ENCODE data around the gene NEK8. TPM values are rescaled to one million over a fixed set of nuclear protein-coding genes. Genes with fewer than 3 reads are reported as not detected.

Gene NEK8
- total RNA-seq, 2 donors from 2014 or later = 3.0 to 6.7 TPM

GRCh38 chr17:28756049-28756804 is 27.6 kb downstream of the NEK8 start:
- TF ChIP-seq CTCF (IDR thresholded peaks at IDR 0.05) = no peak
- no peak overlapping the region for H3K4me3 ChIP-seq
- peaks cover 11% of the 10 kb centered on the region for H3K36me3 ChIP-seq

GRCh38 chr17:28758411-28759121 is 30.0 kb downstream of the NEK8 start:
- no peak for TF ChIP-seq CTCF (IDR thresholded peaks at IDR 0.05)
- intact Hi-C loops (cut with DNase I) = loop anchor here (10.0 kb wide), 1 partner anchor 74 kb away; no protein-coding TSS in a partner anchor
- H3K36me3 ChIP-seq = peaks cover 11% of the 10 kb centered on the region

More at GRCh38 chr17:28756049-28756804, 27.6 kb downstream of the NEK8 start:
- H3K27me3 ChIP-seq = no peaks in the 10 kb centered on the region
- no peak for DNase-seq
- no peak overlapping the region for H3K9ac ChIP-seq (ENCODE audit: low read depth in 2 of 2, low read length in 2 of 2)
- no peak overlapping the region for H3K27ac ChIP-seq
- intact Hi-C loops (cut with DNase I) = loop anchor here (10.0 kb wide), 1 partner anchor 71 kb away; no protein-coding TSS in a partner anchor
- no peaks in the 10 kb centered on the region for H3K9me3 ChIP-seq
- H3K4me1 ChIP-seq = no peaks in the 10 kb centered on the region

GRCh38 chr17:28759256-28759865 is 30.8 kb downstream of the NEK8 start:
- intact Hi-C loops (cut with DNase I) = loop anchor here (10.0 kb wide), 1 partner anchor 75 kb away; no protein-coding TSS in a partner anchor
- peaks cover 11% of the 10 kb centered on the region for H3K36me3 ChIP-seq
- H3K9ac ChIP-seq (ENCODE audit: low read depth in 2 of 2, low read length in 2 of 2) = no peak overlapping the region

More at GRCh38 chr17:28758411-28759121, 30.0 kb downstream of the NEK8 start:
- no peaks in the 10 kb centered on the region for H3K4me1 ChIP-seq
- H3K27ac ChIP-seq = no peak overlapping the region
- no peak overlapping the region for H3K9ac ChIP-seq (ENCODE audit: low read depth in 2 of 2, low read length in 2 of 2)
- DNase-seq = no peak
- H3K4me3 ChIP-seq = no peak overlapping the region
- no peaks in the 10 kb centered on the region for H3K9me3 ChIP-seq
- no peaks in the 10 kb centered on the region for H3K27me3 ChIP-seq

GRCh38 chr17:28760601-28761562 is 32.3 kb downstream of the NEK8 start:
- no peak overlapping the region for H3K27ac ChIP-seq
- H3K4me1 ChIP-seq = no peaks in the 10 kb centered on the region
- no peaks in the 10 kb centered on the region for H3K27me3 ChIP-seq
- no peaks in the 10 kb centered on the region for H3K9me3 ChIP-seq
- H3K9ac ChIP-seq (ENCODE audit: low read depth in 2 of 2, low read length in 2 of 2) = no peak overlapping the region
- no peak for TF ChIP-seq CTCF (IDR thresholded peaks at IDR 0.05)
- H3K4me3 ChIP-seq = no peak overlapping the region
- intact Hi-C loops (cut with DNase I) = no loop called here
- DNase-seq = peak; percentile 75
- H3K36me3 ChIP-seq = peaks cover 17% of the 10 kb centered on the region

More at GRCh38 chr17:28759256-28759865, 30.8 kb downstream of the NEK8 start:
- no peaks in the 10 kb centered on the region for H3K4me1 ChIP-seq
- H3K27me3 ChIP-seq = no peaks in the 10 kb centered on the region
- no peak for TF ChIP-seq CTCF (IDR thresholded peaks at IDR 0.05)
- no peak overlapping the region for H3K27ac ChIP-seq
- H3K9me3 ChIP-seq = no peaks in the 10 kb centered on the region
- no peak for DNase-seq
- H3K4me3 ChIP-seq = no peak overlapping the region

Data from colonic mucosa (tissue), 4 donors.